CD14-positive monocyte (primary cell): ENCODE data around the gene SCRN2. TPM values are rescaled to one million over a fixed set of nuclear protein-coding genes. Genes with fewer than 3 reads are reported as not detected.

ENCODE experiments used
- DNase-seq, 3 donors: peaks; one replicate each; pipeline ENCODE4 v3.0.0-alpha.2; 2011 to 2022
- H2AFZ ChIP-seq: 2 replicates; pipeline ENCODE4 v1.6.0; 2012; ENCODE audit warnings: mild to moderate bottlenecking, low read depth, low read length, inconsistent platforms; ENCODE audit not compliant: insufficient read depth, poor library complexity, severe bottlenecking
- H3K27ac ChIP-seq, 2 donors: 1 replicate in 1 of 2; 2 replicates in 1 of 2; pipeline ENCODE4 v1.5.1; 2012 to 2013; ENCODE audit warnings: low read length in 2 of 2, control low read depth in 1 of 2, inconsistent platforms in 1 of 2, low read depth in 1 of 2, mild to moderate bottlenecking in 1 of 2
- H3K27me3 ChIP-seq, 2 donors: one replicate each; pipeline versions ENCODE4 v1.6.0 to v1.6.1; 2011 to 2013; ENCODE audit warnings: low read length in 2 of 2; ENCODE audit not compliant: control insufficient read depth in 2 of 2, insufficient read depth in 2 of 2
- H3K36me3 ChIP-seq, 2 donors: replicated peaks in 1 of 2; 1 replicate in 1 of 2; 2 replicates in 1 of 2; pipeline versions ENCODE4 v1.5.1 to v1.6.1; 2012 to 2013; ENCODE audit warnings: low read length in 2 of 2, control low read depth in 1 of 2, inconsistent platforms in 1 of 2, mild to moderate bottlenecking in 1 of 2; ENCODE audit not compliant: insufficient read depth in 2 of 2, control insufficient read depth in 1 of 2
- H3K4me1 ChIP-seq, 2 donors: 1 replicate in 1 of 2; 2 replicates in 1 of 2; pipeline versions ENCODE4 v1.5.1 to v1.6.1; 2012 to 2013; ENCODE audit warnings: low read length in 2 of 2, control low read depth in 1 of 2, inconsistent platforms in 1 of 2, mild to moderate bottlenecking in 1 of 2, moderate library complexity in 1 of 2; ENCODE audit not compliant: insufficient read depth in 2 of 2, control insufficient read depth in 1 of 2
- H3K4me2 ChIP-seq: replicated peaks from 2 replicates; pipeline ENCODE3; 2012; ENCODE audit warnings: low read length, moderate library complexity, mild to moderate bottlenecking; ENCODE audit not compliant: poor library complexity, severe bottlenecking; ENCODE audit errors: extremely low read depth
- H3K4me3 ChIP-seq, 3 experiments: fragments of 200-600 bp in 1 of 3; sonication (generic) in 1 of 3; replicated peaks in 1 of 3; 1 replicate in 2 of 3; 2 replicates in 1 of 3; pipeline ENCODE4 v1.5.1; 2011 to 2013; ENCODE audit warnings: low read length in 3 of 3, mild to moderate bottlenecking in 3 of 3, control low read depth in 2 of 3, low read depth in 2 of 3, inconsistent platforms in 1 of 3, moderate library complexity in 1 of 3
- H3K79me2 ChIP-seq: 2 replicates; pipeline ENCODE4 v1.6.0; 2012; ENCODE audit warnings: mild to moderate bottlenecking, control low read depth, inconsistent platforms, low read length, moderate library complexity; ENCODE audit not compliant: insufficient read depth
- H3K9ac ChIP-seq: 2 replicates; pipeline ENCODE4 v1.6.0; 2017; ENCODE audit warnings: low read length, mild to moderate bottlenecking; ENCODE audit not compliant: insufficient read depth, poor library complexity, severe bottlenecking
- H3K9me3 ChIP-seq, 2 donors: replicated peaks in 1 of 2; 1 replicate in 1 of 2; 2 replicates in 1 of 2; pipeline versions ENCODE4 v1.5.1 to v1.6.1; 2012 to 2013; ENCODE audit warnings: low read length in 2 of 2, control low read depth in 1 of 2; ENCODE audit not compliant: control insufficient read depth in 1 of 2, insufficient read depth in 1 of 2
- H4K20me1 ChIP-seq: 2 replicates; pipeline ENCODE4 v1.6.0; 2012; ENCODE audit warnings: mild to moderate bottlenecking, low read length, control low read depth, moderate library complexity; ENCODE audit not compliant: insufficient read depth
- H3K27ac Mint-ChIP-seq, 7 donors: one replicate each; pipeline ENCODE4 v1.8.0; 2020; ENCODE audit warnings: mild to moderate bottlenecking in 7 of 7, mixed read lengths in 7 of 7, moderate library complexity in 6 of 7, inconsistent platforms in 2 of 7
- H3K27me3 Mint-ChIP-seq, 3 donors: one replicate each; pipeline ENCODE4 v1.8.0; 2021 to 2022; ENCODE audit warnings: low read depth in 3 of 3, mild to moderate bottlenecking in 3 of 3, mixed read lengths in 3 of 3, moderate library complexity in 3 of 3, inconsistent platforms in 1 of 3
- H3K36me3 Mint-ChIP-seq, 2 donors: one replicate each; pipeline ENCODE4 v1.8.0; 2020; ENCODE audit warnings: mixed read lengths in 2 of 2, inconsistent platforms in 1 of 2, mild to moderate bottlenecking in 1 of 2
- H3K4me1 Mint-ChIP-seq: one replicate; pipeline ENCODE4 v1.8.0; 2020; ENCODE audit warnings: mild to moderate bottlenecking, mixed read lengths
- H3K4me3 Mint-ChIP-seq, 2 donors: one replicate each; pipeline ENCODE4 v1.8.0; 2020; ENCODE audit warnings: mild to moderate bottlenecking in 2 of 2, mixed read lengths in 2 of 2, moderate library complexity in 1 of 2
- H3K9me3 Mint-ChIP-seq, 7 donors: one replicate each; pipeline ENCODE4 v1.8.0; 2020 to 2022; ENCODE audit warnings: mixed read lengths in 7 of 7, mild to moderate bottlenecking in 6 of 7, moderate library complexity in 6 of 7, inconsistent platforms in 2 of 7
- CTCF ChIP-seq: fragments of 200-600 bp; IDR thresholded peaks from one replicate; pipeline ENCODE4 v1.8.0; 2022; ENCODE audit warnings: antibody characterized with exemption, mild to moderate bottlenecking
- WGBS: methylation state at CpG from one replicate; pipeline ENCODE4 v1.1.5; 2013; ENCODE audit warnings: missing lambda C conversion rate; ENCODE audit not compliant: insufficient coverage; 5-methylcytosine and 5-hydroxymethylcytosine counted together
- intact Hi-C, 2 donors: fragments of 100-400 bp; cut with micrococcal nuclease; formaldehyde crosslinking; loops; one replicate each; pipeline versions ENCODE4 v1.15.0 to v1.15.1; 2023
- polyA plus RNA-seq, 3 donors: library from polyadenylated mRNA; depleted of rRNA in 1 of 3; unstranded in 2 of 3; stranded (reverse) in 1 of 3; fragments of 300-500 nt in 2 of 3; fragments of >200 nt in 1 of 3; fragmentation: Illumina TruSeq in 2 of 3; gene quantifications; 1 replicate in 2 of 3; 2 replicates in 1 of 3; pipeline ENCODE4 v1.2.3, GENCODE V29; 2012 to 2021

SCRN2 gene
- polyA plus RNA-seq, 3 donors: 13.2 to 45.1 (median 14.5) TPM

GRCh38 chr17:47836601-47837000, 4.5 kb downstream of the SCRN2 start:
- Histone ChIP-seq H3K4me3 (no peak overlapping the region), H3K4me2 (no peak overlapping the region), H2AFZ (no peak overlapping the region), H3K27me3 (no peaks in the 10 kb centered on the region), H3K79me2 (no peaks in the 10 kb centered on the region), H4K20me1 (no peaks in the 10 kb centered on the region), H3K9me3 (no peaks in the 10 kb centered on the region), H3K36me3 (peaks cover 7 to 19% of the 10 kb centered on the region in 2 donors), H3K9ac (no peak overlapping the region), H3K27ac (no peak overlapping the region), H3K4me1 (peaks cover 27 to 39% of the 10 kb centered on the region in 2 donors)
- TF ChIP-seq CTCF: no peak
- no peaks in the 10 kb centered on the region for H3K27me3 Mint-ChIP-seq
- H3K4me1 Mint-ChIP-seq: peaks cover 47% of the 10 kb centered on the region
- H3K4me3 Mint-ChIP-seq: no peak overlapping the region
- peaks cover 23% of the 10 kb centered on the region in 2 donors for H3K36me3 Mint-ChIP-seq
- intact Hi-C loops: loop anchor here in 1 of 2 donors (5.0 kb wide), 1 partner anchor 181 kb away; no protein-coding TSS in a partner anchor
- H3K27ac Mint-ChIP-seq: no peak overlapping the region
- DNase-seq: no peak
- no peaks in the 10 kb centered on the region for H3K9me3 Mint-ChIP-seq
- 88% methylated on average over 4 of the region's 6 CpGs for WGBS

- Histone ChIP-seq H3K79me2 (peaks cover 15% of the 10 kb centered on the region), H3K4me2 (no peak overlapping the region), H3K4me3 (no peak overlapping the region), H4K20me1 (no peaks in the 10 kb centered on the region), H2AFZ (no peak overlapping the region), H3K27me3 (no peaks in the 10 kb centered on the region), H3K9me3 (no peaks in the 10 kb centered on the region), H3K9ac (no peak overlapping the region), H3K36me3 (peaks cover 7 to 19% of the 10 kb centered on the region in 2 donors), H3K27ac (no peak overlapping the region), H3K4me1 (peaks cover 29 to 42% of the 10 kb centered on the region in 2 donors)
- H3K9me3 Mint-ChIP-seq: no peaks in the 10 kb centered on the region
- H3K4me3 Mint-ChIP-seq: no peak overlapping the region
- H3K27me3 Mint-ChIP-seq: no peaks in the 10 kb centered on the region
- H3K27ac Mint-ChIP-seq: peak overlapping the region in 1 of 7 donors; percentile 40
- no CpG with 5 or more reads among the region's 5 CpGs for WGBS
- peaks cover 46% of the 10 kb centered on the region for H3K4me1 Mint-ChIP-seq
- intact Hi-C loops: loop anchor here in 1 of 2 donors (5.0 kb wide), 1 partner anchor 183 kb away; no protein-coding TSS in a partner anchor
- no peak for DNase-seq
- peaks cover 23% of the 10 kb centered on the region in 2 donors for H3K36me3 Mint-ChIP-seq
- TF ChIP-seq CTCF: no peak
Measured at GRCh38 chr17:47834756-47835155, 6.3 kb downstream of the SCRN2 start.
